ENCODE results near the gene ATOH8. TPM values are rescaled to one million over a fixed set of nuclear protein-coding genes. Genes with fewer than 3 reads are reported as not detected.
A peak's percentile ranks its signal among the peaks of the same experiment; 100 is the strongest.

Gene ATOH8
- total and polyA plus RNA-seq, 10 of the 15 experiments (the other 5 are each of a cell fraction or from before 2014, with no cell fraction given): 0.03 to 0.60 TPM; not detected in 8

GRCh38 chr2:85761512-85761944 lies 7.7 kb downstream of the ATOH8 start:
- FAIRE-seq: no peak
- POLR2A ChIA-PET: interaction anchor here (0.5 to 1.4 kb wide), 3 partner anchors 19 to 119 kb away, joined by 3 to 4 read pairs (median 3); no protein-coding TSS in a partner anchor
- no peak overlapping the region for H3K9ac ChIP-seq (ENCODE audit: control insufficient read depth, insufficient read depth, low read length)
- H3K4me3 ChIP-seq: no peak overlapping the region
- no peaks in the 10 kb centered on the region for H3K4me1 ChIP-seq (ENCODE audit: control insufficient read depth, insufficient read depth, low read length)
- SMC1A ChIA-PET (ENCODE audit: uncharacterized antibody, unreplicated experiment): interaction anchor here (0.7 to 2.3 kb wide), 10 partner anchors 9 to 306 kb away, joined by 3 to 7 read pairs (median 4); no protein-coding TSS in a partner anchor
- CTCF ChIA-PET: interaction anchor here (0.8 to 5.1 kb wide), 11 partner anchors 10 to 125 kb away, joined by 3 to 35 read pairs (median 3); partner anchors contain the start of gene ATOH8
- WGBS (ENCODE audit: insufficient coverage, insufficient replicate concordance, low lambda C conversion rate, missing lambda C conversion rate): 0% methylated on average over 3 of the region's 3 CpGs
- no TSS peak for BruUV-seq (replicated peaks)
- H3K27me3 ChIP-seq (replicated peaks in 1 of 2; ENCODE audit: control insufficient read depth in 2 of 2, insufficient read depth in 2 of 2, low read length in 1 of 2): peaks cover 0 to 4% of the 10 kb centered on the region in 2 experiments; a peak in 3 of 4 replicates
- H3K4me2 ChIP-seq (ENCODE audit: control insufficient read depth, insufficient read depth): no peak overlapping the region
- H4K20me1 ChIP-seq (ENCODE audit: control insufficient read depth, insufficient read depth): 0 out of 2 replicates have a peak, but pooled peaks cover 4% of the 10 kb centered on the region
- ATAC-seq: peak; percentile 45
- RAD21 ChIA-PET (ENCODE audit: unreplicated experiment): interaction anchor here (0.6 to 1.9 kb wide), 6 partner anchors 9 to 52 kb away, joined by 3 to 7 read pairs (median 5); no protein-coding TSS in a partner anchor
- H3K36me3 ChIP-seq (ENCODE audit: control insufficient read depth in 2 of 2, insufficient read depth in 2 of 2, low read length in 1 of 2): no peaks in the 10 kb centered on the region; a peak in 1 of 4 replicates
- no peak for DNase-seq (ENCODE audit: low read depth, low spot score)
- no peak for TF ChIP-seq YY1 (IDR thresholded peaks at IDR 0.05; ENCODE audit: low read depth, low read length)
- TF ChIP-seq IKZF1 (conservative IDR thresholded peaks at IDR 0.05): 0 out of 2 replicates have a peak, but pooled peaks have one; percentile 17
- no peak for TF ChIP-seq NFYA (IDR thresholded peaks at IDR 0.05; ENCODE audit: borderline replicate concordance, low read depth, low read length)
- TF ChIP-seq TAF1 (IDR thresholded peaks at IDR 0.05; ENCODE audit: borderline replicate concordance, low read depth, low read length): no peak
- no peak for TF ChIP-seq RAD51 (IDR thresholded peaks at IDR 0.05)
- no peak for TF ChIP-seq NKRF (conservative IDR thresholded peaks at IDR 0.05)
- TF ChIP-seq CBFB (IDR thresholded peaks at IDR 0.05; ENCODE audit: low read depth): no peak
- peak; percentile 38 for TF ChIP-seq MEF2B (IDR thresholded peaks at IDR 0.05; ENCODE audit: partially characterized antibody, poor library complexity, severe bottlenecking)
- TF ChIP-seq PAX5 (IDR thresholded peaks at IDR 0.05; ENCODE audit: borderline replicate concordance, low read depth, low read length): no peak
- no peak overlapping the region for H2AFZ ChIP-seq (ENCODE audit: control insufficient read depth, low read depth, low read length)
- H3K9me3 ChIP-seq (replicated peaks; ENCODE audit: control insufficient read depth, insufficient read depth, low read length): no peaks in the 10 kb centered on the region
- intact Hi-C loops (cut with micrococcal nuclease; ENCODE audit: unreplicated experiment): no loop called here
- H3K27ac ChIP-seq (ENCODE audit: control insufficient read depth, insufficient read depth): no peak overlapping the region
- in situ Hi-C loops (cut with MboI): no loop called here
- H3K79me2 ChIP-seq (ENCODE audit: control insufficient read depth, insufficient read depth, low read length): no peaks in the 10 kb centered on the region
